Central memory CD4-positive, alpha-beta T cell (primary cell): ENCODE data around the gene BAIAP2L2.
"Not testable (repeated sequence)": the region's sequence is repeated elsewhere in the genome, so short reads cannot be mapped to it uniquely, and the experiment has no call there.

Experiments used
- DNase-seq: peaks from one replicate; pipeline ENCODE4 v3.0.0; 2022

The BAIAP2L2 gene

DNA sequence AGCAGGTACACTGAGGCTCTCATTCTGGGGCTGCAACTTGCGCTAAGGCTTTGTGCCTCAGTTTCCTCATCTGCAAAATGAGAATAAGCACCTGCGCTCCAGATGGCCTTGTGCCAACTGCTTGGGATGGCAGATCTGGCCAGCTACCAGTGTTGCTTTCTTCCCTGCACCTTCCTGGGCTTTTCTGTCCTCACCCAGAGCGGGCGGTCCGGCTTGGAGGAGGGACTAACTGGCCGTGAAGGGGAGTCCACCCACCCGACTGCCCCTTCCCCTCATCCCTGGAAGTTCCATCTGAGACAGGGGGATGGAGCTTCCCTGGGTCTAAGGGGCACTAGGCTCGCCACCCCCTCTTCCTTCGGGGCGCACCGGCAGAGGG is 30.0 kb downstream of the BAIAP2L2 start:
- no peak for DNase-seq

DNA sequence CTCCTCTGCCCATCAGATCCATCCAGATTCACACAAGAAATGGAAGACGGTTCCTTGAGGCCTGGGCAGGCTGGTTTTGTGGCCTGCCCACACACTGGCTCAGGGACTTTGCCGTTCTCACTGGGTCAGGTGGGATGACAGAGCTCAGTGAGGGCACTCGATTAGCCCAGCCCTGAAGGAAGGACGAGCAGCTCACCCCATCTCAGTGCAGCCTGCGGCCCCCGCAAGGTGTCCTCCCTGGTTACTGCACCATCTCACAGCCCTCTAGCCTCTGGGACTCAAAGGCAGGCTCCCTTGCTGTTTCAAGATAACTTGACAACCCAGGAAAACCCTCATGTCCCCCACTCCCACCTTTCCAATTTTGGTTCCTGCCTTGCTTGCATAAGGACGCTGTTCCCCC is 30.7 kb downstream of the BAIAP2L2 start:
- no peak for DNase-seq

DNA sequence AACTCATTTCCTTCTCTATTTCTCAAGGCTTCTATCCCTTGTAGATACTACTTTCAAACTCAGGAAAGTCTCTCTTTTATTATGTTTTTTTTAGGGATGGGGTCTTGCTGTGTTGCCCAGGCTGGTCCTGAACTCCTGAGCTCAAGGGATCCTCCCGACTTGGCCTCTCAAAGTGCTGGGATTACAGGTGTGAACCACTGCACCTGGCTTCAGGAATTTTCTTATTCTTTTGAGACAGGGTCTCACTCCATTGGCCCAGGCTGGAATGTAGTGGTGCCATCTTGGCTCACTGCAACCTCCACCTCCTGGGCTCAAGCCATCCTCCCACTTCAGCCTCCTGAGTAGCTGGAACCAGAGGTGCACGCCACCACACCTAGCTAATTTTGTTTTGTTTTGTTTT is 31.3 kb downstream of the BAIAP2L2 start:
- not testable (repeated sequence) for DNase-seq

GRCh38 chr22:38078046-38078840 is 32.2 kb downstream of the BAIAP2L2 start:
- DNase-seq = no peak

GRCh38 chr22:38077595-38077994 is 32.9 kb downstream of the BAIAP2L2 start:
- DNase-seq = no peak

- DNase-seq = no peak
These were observed 33.4 kb downstream of the BAIAP2L2 start for GRCh38 chr22:38077096-38077495.

DNA sequence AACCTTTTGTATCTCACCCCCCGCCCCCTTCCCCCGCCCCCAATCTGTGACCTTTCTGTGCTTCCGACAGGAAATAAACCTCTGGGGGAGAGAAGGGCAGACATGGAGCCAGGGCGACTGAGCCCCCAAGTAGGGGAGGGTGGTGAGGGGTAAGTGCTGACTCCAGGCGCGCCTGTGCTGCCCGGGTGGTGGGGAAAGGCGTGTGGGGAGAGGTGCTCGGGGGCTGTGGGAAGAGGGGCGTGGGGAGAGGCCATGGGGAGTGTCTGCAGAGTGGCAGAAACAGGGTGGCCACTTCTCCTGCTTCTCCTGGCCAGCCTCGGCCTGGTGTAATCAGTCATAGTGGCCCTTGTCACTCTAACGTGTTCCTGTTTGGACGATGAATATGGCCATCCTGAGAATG is 34.5 kb downstream of the BAIAP2L2 start:
- no peak for DNase-seq

DNA sequence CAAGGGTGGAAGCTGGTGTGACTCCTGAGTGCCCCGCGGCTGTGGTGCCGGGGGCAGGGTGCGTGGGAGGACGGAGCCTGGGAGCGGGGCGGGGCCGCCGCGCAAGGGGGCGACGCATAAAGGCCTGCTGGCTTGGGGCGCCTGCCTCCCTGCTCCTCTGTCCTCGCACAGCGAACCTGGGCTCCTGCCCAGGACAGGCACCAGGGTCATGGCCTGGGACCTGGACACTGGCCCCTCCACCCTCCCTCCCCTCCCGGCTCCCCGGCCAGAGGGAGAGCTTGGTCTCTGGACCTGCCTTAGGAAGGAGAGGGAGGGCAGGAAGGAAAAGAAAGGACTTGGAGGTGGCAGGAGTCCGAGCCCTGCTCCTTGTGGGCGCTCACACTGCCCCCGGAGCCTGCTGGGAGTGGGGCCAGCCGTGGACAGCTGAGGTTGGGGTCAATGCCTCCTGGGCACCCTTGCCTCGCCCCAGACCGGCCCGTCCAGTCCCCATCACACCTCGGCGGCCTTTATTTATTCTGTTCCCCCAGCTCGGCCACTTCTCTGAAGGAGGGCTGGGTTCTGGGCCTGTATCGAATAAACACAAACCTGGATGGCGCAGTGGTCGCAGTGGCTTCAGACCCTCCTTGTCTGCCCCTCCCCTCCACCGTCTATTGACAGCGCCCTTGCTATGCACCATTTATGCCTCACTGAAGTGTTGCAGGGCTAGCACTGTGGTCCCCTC is 35.2 kb downstream of the BAIAP2L2 start:
- no peak for DNase-seq

DNA sequence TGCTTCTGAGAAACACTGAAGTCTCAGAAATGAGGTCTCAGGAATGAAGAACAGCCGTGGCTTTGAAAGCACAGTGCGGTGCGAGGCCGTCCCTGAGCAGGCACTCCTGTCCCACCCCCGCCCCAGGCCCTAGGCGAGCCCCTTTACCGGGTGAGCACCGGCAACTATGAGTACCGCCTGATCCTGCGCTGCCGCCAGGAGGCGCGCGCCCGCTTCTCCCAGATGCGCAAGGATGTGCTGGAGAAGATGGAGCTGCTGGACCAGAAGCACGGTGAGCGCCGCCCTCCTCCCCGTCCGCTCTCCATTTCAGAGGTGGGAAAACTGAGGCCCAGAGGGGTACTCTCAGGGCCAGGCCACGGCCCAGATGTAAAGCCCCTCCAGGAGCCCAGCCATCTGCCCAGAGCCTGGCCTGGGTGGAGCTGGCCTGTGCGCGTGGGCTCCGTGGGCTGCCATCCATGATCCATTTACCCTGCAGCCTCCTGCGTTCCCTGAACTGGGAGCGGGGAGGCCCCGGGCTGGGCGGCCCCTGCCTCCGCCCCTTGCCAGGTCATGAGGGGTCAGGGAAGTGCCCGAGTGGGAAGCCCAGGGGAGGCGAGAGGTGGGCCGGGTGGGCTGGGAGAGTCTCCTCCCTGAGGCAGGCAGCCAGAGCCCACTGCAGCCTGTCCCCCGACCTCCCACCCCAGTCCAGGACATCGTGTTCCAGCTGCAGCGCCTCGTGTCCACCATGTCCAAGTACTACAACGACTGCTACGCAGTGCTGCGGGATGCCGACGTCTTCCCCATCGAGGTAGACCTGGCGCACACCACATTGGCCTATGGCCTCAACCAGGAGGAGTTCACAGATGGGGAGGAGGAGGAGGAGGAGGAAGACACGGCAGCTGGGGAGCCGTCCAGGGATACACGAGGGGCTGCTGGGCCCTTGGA is 36.0 kb downstream of the BAIAP2L2 start:
- no peak for DNase-seq

GRCh38 chr22:38073150-38074130 is 37.0 kb downstream of the BAIAP2L2 start:
- DNase-seq = no peak

DNA sequence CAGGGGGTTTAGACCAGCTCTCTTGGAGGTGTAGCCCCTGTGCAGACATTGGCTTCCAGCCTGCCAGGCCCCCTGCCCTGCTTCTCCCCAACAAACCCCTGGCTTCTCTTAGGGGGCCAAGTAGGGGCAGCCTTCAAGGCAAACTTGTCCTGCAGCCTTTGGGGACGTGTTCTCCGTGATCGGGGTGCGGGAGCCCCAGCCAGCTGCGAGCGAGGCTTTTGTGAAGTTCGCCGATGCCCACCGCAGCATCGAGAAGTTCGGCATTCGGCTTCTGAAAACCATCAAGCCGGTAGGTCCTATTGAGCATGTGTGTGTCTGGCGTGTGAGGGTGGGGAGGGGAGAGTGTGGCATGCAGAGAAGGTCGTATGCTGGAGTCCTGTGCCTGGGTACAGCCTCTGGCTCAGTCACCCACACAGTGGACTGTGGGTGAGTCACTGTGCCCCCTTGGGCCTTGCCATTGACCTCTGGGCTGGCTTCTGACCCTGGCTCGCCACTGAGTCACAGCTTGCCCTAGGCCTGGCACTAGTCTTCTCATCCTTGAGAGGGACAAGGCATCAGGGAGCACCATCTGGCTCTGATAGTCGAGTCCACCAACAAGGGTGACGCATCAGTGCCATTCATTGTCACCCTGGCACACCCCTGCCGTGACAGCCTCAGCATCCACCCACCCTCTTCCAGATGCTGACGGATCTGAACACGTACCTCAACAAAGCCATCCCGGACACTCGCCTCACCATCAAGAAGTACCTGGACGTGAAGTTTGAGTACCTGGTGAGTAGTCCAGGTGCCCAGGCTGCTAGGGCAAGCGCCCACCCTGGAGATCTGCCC is 37.9 kb downstream of the BAIAP2L2 start:
- DNase-seq = no peak

DNA sequence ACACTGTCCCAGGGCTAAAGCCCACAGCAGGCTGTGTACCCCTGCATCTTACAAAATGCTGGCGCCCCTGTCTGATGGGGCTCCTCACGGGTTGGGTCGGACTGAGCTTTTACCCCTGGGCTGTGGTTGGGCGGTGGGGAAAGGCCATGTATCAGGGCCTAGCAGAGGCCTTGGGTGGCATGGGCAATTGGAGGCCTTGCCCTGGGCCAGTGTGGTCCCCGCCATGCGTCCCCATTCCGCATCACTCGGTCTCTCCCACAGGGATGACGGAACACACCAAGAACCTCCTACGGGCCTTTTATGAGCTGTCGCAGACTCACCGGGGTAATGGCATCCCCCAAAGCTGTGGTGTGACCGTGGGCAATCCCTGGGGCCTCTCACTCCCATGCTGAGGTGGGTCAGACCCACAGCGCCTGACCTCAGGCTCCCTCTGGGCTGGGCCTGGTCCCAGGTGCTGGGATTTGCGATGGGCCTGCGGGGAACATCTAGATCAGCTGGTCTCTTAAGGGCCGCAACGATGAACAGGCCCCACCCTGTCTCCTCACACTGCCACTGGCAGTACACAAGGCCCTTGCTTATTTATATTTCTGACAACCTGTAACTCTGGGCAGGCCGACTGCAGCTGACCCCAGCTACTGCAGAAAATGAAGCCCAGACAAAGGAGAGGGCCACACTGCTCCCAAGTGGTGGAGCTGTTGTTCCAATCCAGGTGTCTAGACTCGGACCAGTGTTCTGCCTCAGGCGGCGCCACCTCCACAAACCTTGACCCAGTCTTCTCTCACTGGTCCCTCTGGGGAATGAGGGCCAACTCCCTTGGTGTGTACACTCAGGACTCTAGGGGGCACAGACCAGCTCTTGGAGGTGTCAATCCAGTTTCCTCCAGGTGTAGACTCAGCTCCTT is 38.8 kb downstream of the BAIAP2L2 start:
- DNase-seq = no peak

GRCh38 chr22:38070250-38070921 is 40.1 kb downstream of the BAIAP2L2 start:
- no peak for DNase-seq

DNA sequence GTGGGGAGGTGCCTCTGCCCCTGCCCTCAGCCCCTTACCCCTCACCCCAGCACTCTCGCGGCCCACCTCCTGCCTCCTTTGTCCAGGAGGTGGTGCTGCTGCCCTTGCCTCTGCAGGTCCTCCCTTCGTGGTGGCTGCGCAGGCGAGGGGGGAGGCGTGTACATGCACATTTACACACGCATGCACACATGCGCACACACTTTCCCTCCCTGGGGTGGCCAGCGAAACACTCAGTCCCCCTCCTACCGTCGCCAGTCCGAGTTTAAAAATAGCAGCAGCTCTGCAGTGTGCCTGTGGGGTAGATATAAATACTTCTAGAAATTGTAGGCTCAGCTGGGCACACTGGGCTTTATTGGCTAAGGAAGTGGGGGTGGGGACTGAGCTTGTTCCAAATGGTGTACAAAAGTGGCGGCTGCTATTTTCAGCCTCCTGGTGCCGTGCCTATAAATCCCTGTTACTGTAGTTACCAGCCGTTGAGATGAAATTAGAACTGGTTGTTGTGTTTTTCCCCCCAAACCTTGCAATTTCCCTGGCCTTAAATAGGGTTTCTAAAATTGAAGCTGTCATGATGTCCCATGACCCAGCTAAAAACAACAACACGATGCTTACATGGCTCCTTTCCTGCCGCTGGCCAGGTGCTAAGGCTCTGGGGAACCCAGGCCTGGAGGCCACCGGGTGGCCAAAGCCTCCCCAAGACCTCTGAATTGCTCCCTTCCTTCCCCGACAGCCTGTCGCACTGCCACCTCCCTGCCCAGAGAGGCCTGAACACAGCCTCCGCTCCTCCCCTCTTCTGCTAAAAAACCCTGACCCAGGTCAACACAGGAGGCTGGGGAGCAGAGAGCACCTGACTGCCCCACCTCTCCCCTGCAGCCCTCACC is 40.9 kb downstream of the BAIAP2L2 start:
- DNase-seq = no peak

GRCh38 chr22:38068641-38069371 is 41.7 kb downstream of the BAIAP2L2 start:
- DNase-seq = no peak

DNA sequence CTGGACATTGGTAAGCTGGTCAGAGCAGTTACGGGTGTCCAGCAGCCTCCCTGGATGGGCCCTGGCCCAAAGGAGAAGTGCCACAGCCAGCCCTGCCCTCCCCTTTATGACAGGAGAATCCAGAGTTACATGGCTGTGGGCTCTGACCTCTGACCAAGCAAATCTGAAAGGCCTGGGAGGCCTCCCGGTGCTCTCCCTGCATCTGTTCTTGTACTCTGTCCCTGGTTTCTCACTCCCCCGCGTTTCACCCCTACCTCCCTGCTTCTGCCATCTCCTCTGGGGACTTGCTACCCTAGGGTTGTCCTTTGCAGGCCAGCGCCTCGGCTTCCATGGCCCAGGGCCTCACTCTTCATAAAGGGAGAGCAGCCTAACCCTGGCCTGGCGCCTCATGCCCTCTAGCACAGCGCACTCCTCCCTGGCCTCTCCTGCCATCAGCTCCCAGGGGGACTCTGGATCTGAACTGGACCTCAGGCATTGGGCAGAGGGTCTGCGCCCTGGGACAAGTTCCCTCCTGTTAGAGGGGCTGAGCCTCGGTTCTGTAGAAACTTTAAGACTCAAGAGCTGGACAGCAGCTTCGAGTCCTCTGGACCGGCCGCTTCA is 42.6 kb downstream of the BAIAP2L2 start:
- DNase-seq = no peak

GRCh38 chr22:38067028-38067415 is 43.5 kb downstream of the BAIAP2L2 start:
- no peak for DNase-seq
